Panc1 (cell line): ENCODE results near the gene NSL1. TPM values are rescaled to one million over a fixed set of nuclear protein-coding genes. Genes with fewer than 3 reads are reported as not detected.

ENCODE experiments used
- ATAC-seq: fragments of 200-7000 bp; cut with Tn5 transposase; 2 replicates; pipeline ENCODE4 v1.9.1; 2020; ENCODE audit warnings: mild to moderate bottlenecking, moderate library complexity
- BruUV-seq: library from RNA; stranded (reverse); fragments of 400-500 nt; replicated peaks from 2 replicates; lab custom pipeline; 2021; lab: Mats Ljungman, UMichigan
- CTCF ChIA-PET: fragments of 300-600 bp; sonication (Branson Sonifier 250); formaldehyde crosslinking; loops from one replicate; lab custom pipeline; 2022; ENCODE audit warnings: antibody characterized with exemption; lab: Charles Lee
- POLR2A ChIA-PET: fragments of 300-600 bp; sonication (Branson Sonifier 250); formaldehyde crosslinking; loops from one replicate; lab custom pipeline; 2022; ENCODE audit warnings: antibody characterized with exemption; lab: Charles Lee
- DNase-seq: peaks from one replicate; pipeline ENCODE4 v3.0.0-alpha.2; 2010; ENCODE audit warnings: low read depth, low spot score
- H3K27ac ChIP-seq: 2 replicates; pipeline ENCODE4 v1.5.1; 2011; ENCODE audit warnings: mild to moderate bottlenecking, low read length, inconsistent platforms
- H3K27me3 ChIP-seq: fragments of 200-500 bp; sonication (Bioruptor generic); 2 replicates; pipeline ENCODE4 v1.6.0; 2014; ENCODE audit warnings: low read length, inconsistent platforms; ENCODE audit not compliant: control insufficient read depth, insufficient read depth
- H3K36me3 ChIP-seq: fragments of 200-500 bp; sonication (Bioruptor generic); 2 replicates; pipeline ENCODE4 v1.5.1; 2014; ENCODE audit warnings: inconsistent platforms, mild to moderate bottlenecking, low read length, moderate library complexity; ENCODE audit not compliant: control insufficient read depth, insufficient read depth
- H3K4me1 ChIP-seq: 2 replicates; pipeline ENCODE4 v1.5.1; 2011; ENCODE audit warnings: inconsistent platforms, mild to moderate bottlenecking, low read length, moderate library complexity; ENCODE audit not compliant: control insufficient read depth, insufficient read depth
- H3K4me3 ChIP-seq, 2 experiments: 2 replicates each; pipeline ENCODE4 v1.5.1; 2011 to 2012; ENCODE audit warnings: low read depth in 2 of 2, low read length in 2 of 2, mild to moderate bottlenecking in 2 of 2, inconsistent platforms in 1 of 2, moderate library complexity in 1 of 2
- H3K9me3 ChIP-seq: fragments of 200-500 bp; sonication (Bioruptor generic); 2 replicates; pipeline ENCODE4 v1.5.1; 2014; ENCODE audit warnings: low read depth, mild to moderate bottlenecking, inconsistent platforms, low read length, moderate library complexity; ENCODE audit not compliant: control insufficient read depth, insufficient read depth
- POLR2AphosphoS5 ChIP-seq: IDR thresholded peaks from 2 replicates; pipeline ENCODE4 v1.6.1; 2012; ENCODE audit warnings: mild to moderate bottlenecking, low read depth, low read length, moderate library complexity
- REST ChIP-seq, 2 experiments: IDR thresholded peaks; 2 replicates each; pipeline ENCODE4 v1.6.1; 2011 to 2012; ENCODE audit warnings: low read depth in 2 of 2, control low read depth in 1 of 2, low read length in 1 of 2, mild to moderate bottlenecking in 1 of 2, moderate library complexity in 1 of 2; ENCODE audit not compliant: insufficient read depth in 1 of 2
- SIN3A ChIP-seq: IDR thresholded peaks from 2 replicates; pipeline ENCODE4 v1.6.1; 2012; ENCODE audit warnings: low read depth, mild to moderate bottlenecking, low read length, moderate library complexity, borderline replicate concordance; ENCODE audit not compliant: insufficient read depth
- TCF7L2 ChIP-seq: IDR thresholded peaks from 2 replicates; pipeline ENCODE4 v1.6.1; 2011; ENCODE audit warnings: mild to moderate bottlenecking, low read depth, low read length, inconsistent platforms
- in situ Hi-C: cut with HindIII; loops from 2 replicates; pipeline ENCODE4 v1.10.0; 2016; ENCODE audit warnings: low sequenced_read_pairs, low pct_unique_long_range_greater_than_20kb
- intact Hi-C: fragments of 100-400 bp; cut with micrococcal nuclease; formaldehyde crosslinking; loops from one replicate; pipeline ENCODE4 v1.10.0; 2022; ENCODE audit not compliant: unreplicated experiment
- total RNA-seq: library from RNA; stranded (reverse); gene quantifications from one replicate; pipeline ENCODE4 v1.2.1, GENCODE V29; 2021; ENCODE audit not compliant: unreplicated experiment
- TF ChIP-seq, protein P1 (sequence below): fragments of 450-650 bp; IDR thresholded peaks from 2 replicates; pipeline ENCODE4 v1.5.1; 2017; ENCODE audit warnings: mild to moderate bottlenecking

Gene NSL1
- total RNA-seq, 1 experiment from 2014 or later = 21.8 TPM

- intact Hi-C loops (no loop called here), in situ Hi-C loops (no loop called here)
- H3K27me3 ChIP-seq = peaks cover 9% of the 10 kb centered on the region
- no peaks in the 10 kb centered on the region for H3K36me3 ChIP-seq
- CTCF ChIA-PET = no interaction called here
- no peak overlapping the region for H3K27ac ChIP-seq
- POLR2A ChIA-PET = no interaction called here
- ATAC-seq = no peak
- TF ChIP-seq SIN3A = no peak
- TF ChIP-seq, protein P1, sequence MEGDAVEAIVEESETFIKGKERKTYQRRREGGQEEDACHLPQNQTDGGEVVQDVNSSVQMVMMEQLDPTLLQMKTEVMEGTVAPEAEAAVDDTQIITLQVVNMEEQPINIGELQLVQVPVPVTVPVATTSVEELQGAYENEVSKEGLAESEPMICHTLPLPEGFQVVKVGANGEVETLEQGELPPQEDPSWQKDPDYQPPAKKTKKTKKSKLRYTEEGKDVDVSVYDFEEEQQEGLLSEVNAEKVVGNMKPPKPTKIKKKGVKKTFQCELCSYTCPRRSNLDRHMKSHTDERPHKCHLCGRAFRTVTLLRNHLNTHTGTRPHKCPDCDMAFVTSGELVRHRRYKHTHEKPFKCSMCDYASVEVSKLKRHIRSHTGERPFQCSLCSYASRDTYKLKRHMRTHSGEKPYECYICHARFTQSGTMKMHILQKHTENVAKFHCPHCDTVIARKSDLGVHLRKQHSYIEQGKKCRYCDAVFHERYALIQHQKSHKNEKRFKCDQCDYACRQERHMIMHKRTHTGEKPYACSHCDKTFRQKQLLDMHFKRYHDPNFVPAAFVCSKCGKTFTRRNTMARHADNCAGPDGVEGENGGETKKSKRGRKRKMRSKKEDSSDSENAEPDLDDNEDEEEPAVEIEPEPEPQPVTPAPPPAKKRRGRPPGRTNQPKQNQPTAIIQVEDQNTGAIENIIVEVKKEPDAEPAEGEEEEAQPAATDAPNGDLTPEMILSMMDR = no peak
- no peak for DNase-seq
- no peak overlapping the region for H3K4me3 ChIP-seq
- H3K9me3 ChIP-seq = no peaks in the 10 kb centered on the region
- peaks cover 13% of the 10 kb centered on the region for H3K4me1 ChIP-seq
- BruUV-seq = no TSS peak
Observed at GRCh38 chr1:212703991-212704564, 87.5 kb downstream of the NSL1 start.

DNA sequence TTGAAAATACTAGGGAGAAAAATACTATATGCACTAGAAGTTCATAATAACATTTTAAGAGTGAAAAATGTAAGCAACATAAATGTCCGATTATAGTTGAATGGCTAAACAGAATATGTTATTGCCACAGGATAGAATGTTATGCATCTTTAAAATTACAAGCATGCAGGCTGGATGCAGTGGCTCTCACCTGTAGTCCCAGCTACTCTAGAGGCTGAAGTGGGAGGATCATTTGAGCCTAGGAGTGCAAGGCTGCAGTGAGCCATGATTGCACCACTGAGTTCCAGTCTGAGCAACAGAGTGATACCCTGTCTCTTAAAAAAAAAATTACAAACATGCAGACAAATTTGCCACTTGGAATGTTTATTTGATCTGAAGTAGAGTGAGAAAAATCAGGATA lies 88.9 kb downstream of the NSL1 start:
- no peaks in the 10 kb centered on the region for H3K36me3 ChIP-seq
- H3K9me3 ChIP-seq = no peaks in the 10 kb centered on the region
- peaks cover 20% of the 10 kb centered on the region for H3K27me3 ChIP-seq
- in situ Hi-C loops (no loop called here), intact Hi-C loops (no loop called here)
- no TSS peak for BruUV-seq
- H3K4me3 ChIP-seq = no peak overlapping the region
- CTCF ChIA-PET = no interaction called here
- POLR2A ChIA-PET = no interaction called here
- H3K27ac ChIP-seq = no peak overlapping the region
- DNase-seq = no peak
- TF ChIP-seq POLR2AphosphoS5 (no peak), SIN3A (no peak), TCF7L2 (no peak), REST (IDR thresholded peaks at IDR 0.05; ENCODE audit: insufficient read depth in 1 of 2, low read depth in 2 of 2, low read length in 1 of 2) (no peak)
- TF ChIP-seq, protein P1 = no peak
- peaks cover 20% of the 10 kb centered on the region for H3K4me1 ChIP-seq
- no peak for ATAC-seq
